Measurements from ENCODE around the gene FAM83C.

The FAM83C gene

GRCh38 chr20:35277127-35277526, 15.1 kb downstream of the FAM83C start:
- H3K4me3 ChIP-seq (ENCODE audit: low read length) = peak overlapping the region; percentile 88
- TF ChIP-seq ZNF274 (IDR thresholded peaks at IDR 0.05; ENCODE audit: low read depth, low read length) = no peak

- no peak for TF ChIP-seq ZNF274 (IDR thresholded peaks at IDR 0.05; ENCODE audit: low read depth, low read length)
- H3K4me3 ChIP-seq (ENCODE audit: low read length) = peak overlapping the region; percentile 88; the same call in 1 of the 2 replicates
These were observed 15.8 kb downstream of the FAM83C start for GRCh38 chr20:35276408-35276807.

- H3K4me3 ChIP-seq (ENCODE audit: low read length) = no peak overlapping the region
- no peak for TF ChIP-seq ZNF274 (IDR thresholded peaks at IDR 0.05; ENCODE audit: low read depth, low read length)
These were observed 16.4 kb downstream of the FAM83C start for GRCh38 chr20:35275741-35276251.

- no peak for TF ChIP-seq ZNF274 (IDR thresholded peaks at IDR 0.05; ENCODE audit: low read depth, low read length)
These were observed 17.8 kb downstream of the FAM83C start for GRCh38 chr20:35274172-35275092.

GRCh38 chr20:35273449-35274171, 18.6 kb downstream of the FAM83C start:
- no peak for TF ChIP-seq ZNF274 (IDR thresholded peaks at IDR 0.05; ENCODE audit: low read depth, low read length)
- no peak overlapping the region for H3K4me3 ChIP-seq (ENCODE audit: low read length)

More at GRCh38 chr20:35274172-35275092, 17.8 kb downstream of the FAM83C start:
- no peak overlapping the region for H3K4me3 ChIP-seq (ENCODE audit: low read length)

- no peak overlapping the region for H3K4me3 ChIP-seq (ENCODE audit: low read length)
- TF ChIP-seq ZNF274 (IDR thresholded peaks at IDR 0.05; ENCODE audit: low read depth, low read length) = no peak
These were observed 20.3 kb downstream of the FAM83C start for GRCh38 chr20:35271904-35272303.

GRCh38 chr20:35271073-35271882, 20.9 kb downstream of the FAM83C start:
- no peak overlapping the region for H3K4me3 ChIP-seq (ENCODE audit: low read length)
- no peak for TF ChIP-seq ZNF274 (IDR thresholded peaks at IDR 0.05; ENCODE audit: low read depth, low read length)

GRCh38 chr20:35270021-35270902, 22.0 kb downstream of the FAM83C start:
- no peak overlapping the region for H3K4me3 ChIP-seq (ENCODE audit: low read length)
- no peak for TF ChIP-seq ZNF274 (IDR thresholded peaks at IDR 0.05; ENCODE audit: low read depth, low read length)

GRCh38 chr20:35269055-35269781, 23.0 kb downstream of the FAM83C start:
- no peak overlapping the region for H3K4me3 ChIP-seq (ENCODE audit: low read length)
- TF ChIP-seq ZNF274 (IDR thresholded peaks at IDR 0.05; ENCODE audit: low read depth, low read length) = no peak

GRCh38 chr20:35267092-35267491, 25.1 kb downstream of the FAM83C start:
- TF ChIP-seq ZNF274 (IDR thresholded peaks at IDR 0.05; ENCODE audit: low read depth, low read length) = no peak
- no peak overlapping the region for H3K4me3 ChIP-seq (ENCODE audit: low read length)

- H3K4me3 ChIP-seq (ENCODE audit: low read length) = no peak overlapping the region
- TF ChIP-seq ZNF274 (IDR thresholded peaks at IDR 0.05; ENCODE audit: low read depth, low read length) = no peak
These were observed 27.5 kb downstream of the FAM83C start for GRCh38 chr20:35264755-35265154.

All from GM08714 (cell line).